ENCODE measurements around the gene PRKCA.

PRKCA gene

DNA sequence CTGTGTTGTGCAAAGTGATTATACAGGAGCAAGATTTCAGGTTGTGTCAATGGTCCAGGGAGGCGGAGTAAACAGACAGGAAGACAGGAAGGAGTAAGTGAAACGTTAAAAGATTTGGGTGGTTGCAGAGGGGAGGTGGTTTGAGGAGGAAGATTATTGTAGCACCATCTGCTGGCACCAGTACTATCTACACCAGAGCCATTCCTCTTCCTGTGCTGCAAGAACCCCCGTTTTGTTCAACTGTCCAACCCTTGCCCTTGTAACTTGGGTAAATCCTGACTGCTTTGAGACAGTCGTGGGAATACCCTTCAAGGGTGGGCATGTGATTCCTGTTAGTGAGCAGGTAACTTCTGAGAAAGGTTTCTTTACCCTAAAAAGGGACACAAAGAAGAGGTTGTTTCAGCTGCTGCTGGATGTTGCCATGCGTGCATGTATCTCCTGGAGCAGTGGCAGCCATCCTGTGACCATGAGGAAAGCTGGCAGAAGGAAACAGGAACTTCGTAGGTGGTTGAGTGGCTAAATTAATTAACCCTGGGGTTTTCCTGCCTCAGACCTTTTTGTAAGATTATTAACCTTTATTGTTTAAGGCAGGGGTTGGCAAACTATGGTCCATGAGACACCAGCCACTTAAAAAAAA lies 124.1 kb downstream of the PRKCA start:
- Histone ChIP-seq H4K20me1 (ENCODE audit: insufficient read depth, low read length, poor library complexity, severe bottlenecking) (no peaks in the 10 kb centered on the region), H2AFZ (ENCODE audit: low read length) (no peak overlapping the region), H3K9ac (ENCODE audit: low read depth, low read length, poor library complexity, severe bottlenecking) (no peak overlapping the region), H3K4me1 (ENCODE audit: insufficient read depth, low read length, poor library complexity, severe bottlenecking) (no peaks in the 10 kb centered on the region), H3K9me3 (ENCODE audit: insufficient read depth, low read depth, low read length) (no peaks in the 10 kb centered on the region), H3K36me3 (ENCODE audit: insufficient read depth, low read length) (no peaks in the 10 kb centered on the region), H3K4me3 (ENCODE audit: low read length, poor library complexity, severe bottlenecking) (no peak overlapping the region), H3F3A (ENCODE audit: low read depth) (no peaks in the 10 kb centered on the region), H3K79me2 (ENCODE audit: insufficient read depth, low read length) (no peaks in the 10 kb centered on the region), H3K4me2 (ENCODE audit: low read depth, low read length, poor library complexity, severe bottlenecking) (no peak overlapping the region), H3K27me3 (ENCODE audit: insufficient read depth, low read length, poor library complexity, severe bottlenecking) (no peaks in the 10 kb centered on the region), H3K9me2 (replicated peaks; ENCODE audit: low read depth, low read length) (no peaks in the 10 kb centered on the region)
- no peak for TF ChIP-seq EZH2phosphoT487 (IDR thresholded peaks at IDR 0.05; ENCODE audit: borderline replicate concordance)
- TF ChIP-seq, protein P1, sequence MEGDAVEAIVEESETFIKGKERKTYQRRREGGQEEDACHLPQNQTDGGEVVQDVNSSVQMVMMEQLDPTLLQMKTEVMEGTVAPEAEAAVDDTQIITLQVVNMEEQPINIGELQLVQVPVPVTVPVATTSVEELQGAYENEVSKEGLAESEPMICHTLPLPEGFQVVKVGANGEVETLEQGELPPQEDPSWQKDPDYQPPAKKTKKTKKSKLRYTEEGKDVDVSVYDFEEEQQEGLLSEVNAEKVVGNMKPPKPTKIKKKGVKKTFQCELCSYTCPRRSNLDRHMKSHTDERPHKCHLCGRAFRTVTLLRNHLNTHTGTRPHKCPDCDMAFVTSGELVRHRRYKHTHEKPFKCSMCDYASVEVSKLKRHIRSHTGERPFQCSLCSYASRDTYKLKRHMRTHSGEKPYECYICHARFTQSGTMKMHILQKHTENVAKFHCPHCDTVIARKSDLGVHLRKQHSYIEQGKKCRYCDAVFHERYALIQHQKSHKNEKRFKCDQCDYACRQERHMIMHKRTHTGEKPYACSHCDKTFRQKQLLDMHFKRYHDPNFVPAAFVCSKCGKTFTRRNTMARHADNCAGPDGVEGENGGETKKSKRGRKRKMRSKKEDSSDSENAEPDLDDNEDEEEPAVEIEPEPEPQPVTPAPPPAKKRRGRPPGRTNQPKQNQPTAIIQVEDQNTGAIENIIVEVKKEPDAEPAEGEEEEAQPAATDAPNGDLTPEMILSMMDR (conservative IDR thresholded peaks at IDR 0.05; ENCODE audit: low read length) = peak; percentile 55

DNA sequence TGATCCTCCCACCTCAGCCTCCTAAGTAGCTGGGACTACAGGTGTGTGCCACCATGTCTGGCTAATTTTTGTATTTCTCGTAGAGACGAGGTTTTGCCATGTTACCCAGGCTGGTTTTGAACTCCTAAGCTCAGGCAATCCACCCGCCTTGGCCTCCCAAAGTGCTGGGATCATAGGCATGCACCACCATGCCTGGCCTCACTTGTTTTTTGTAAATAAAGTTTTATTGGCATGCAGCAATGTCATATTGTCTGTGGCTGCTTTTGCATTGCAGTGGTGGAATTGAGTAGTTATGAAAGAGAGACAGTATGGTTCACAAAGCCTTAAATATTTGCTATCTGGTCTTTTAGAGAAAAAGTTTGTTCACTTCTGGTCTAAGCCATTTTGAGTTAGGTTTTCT lies 124.7 kb downstream of the PRKCA start:
- no peaks in the 10 kb centered on the region for H3K79me2 ChIP-seq (ENCODE audit: insufficient read depth, low read length)

DNA sequence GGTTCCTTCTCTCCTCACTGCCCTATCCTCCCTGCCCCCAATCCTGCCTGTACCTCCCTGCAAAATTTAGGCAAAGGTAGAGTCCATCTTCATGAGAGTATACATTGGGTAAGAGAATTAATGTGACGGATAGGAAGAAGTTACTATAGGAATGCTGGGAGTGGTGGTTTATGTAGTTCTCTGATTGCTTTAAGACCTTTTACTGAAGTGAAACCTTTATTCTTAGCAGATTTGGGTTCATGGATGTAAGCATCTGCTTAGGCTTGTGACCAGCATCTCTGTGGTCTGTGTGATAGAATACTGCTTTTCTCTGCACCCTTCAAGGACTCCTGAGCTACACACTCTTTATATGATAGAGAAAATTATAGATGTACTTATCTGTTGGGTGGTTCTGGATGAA lies 127.3 kb downstream of the PRKCA start:
- Histone ChIP-seq H3K4me2 (ENCODE audit: low read depth, low read length, poor library complexity, severe bottlenecking) (no peak overlapping the region), H3K4me1 (ENCODE audit: insufficient read depth, low read length, poor library complexity, severe bottlenecking) (no peaks in the 10 kb centered on the region), H3K36me3 (ENCODE audit: insufficient read depth, low read length) (no peaks in the 10 kb centered on the region), H3K9me2 (replicated peaks; ENCODE audit: low read depth, low read length) (no peaks in the 10 kb centered on the region), H3K9ac (ENCODE audit: low read depth, low read length, poor library complexity, severe bottlenecking) (no peak overlapping the region), H3K27me3 (ENCODE audit: insufficient read depth, low read length, poor library complexity, severe bottlenecking) (no peaks in the 10 kb centered on the region), H3F3A (ENCODE audit: low read depth) (no peaks in the 10 kb centered on the region), H3K9me3 (ENCODE audit: insufficient read depth, low read depth, low read length) (no peaks in the 10 kb centered on the region), H4K20me1 (ENCODE audit: insufficient read depth, low read length, poor library complexity, severe bottlenecking) (no peaks in the 10 kb centered on the region), H3K79me2 (ENCODE audit: insufficient read depth, low read length) (no peaks in the 10 kb centered on the region), H2AFZ (ENCODE audit: low read length) (no peak overlapping the region), H3K4me3 (ENCODE audit: low read length, poor library complexity, severe bottlenecking) (no peak overlapping the region)
- TF ChIP-seq, protein P1 (conservative IDR thresholded peaks at IDR 0.05; ENCODE audit: low read length) = no peak
- no peak for TF ChIP-seq EZH2phosphoT487 (IDR thresholded peaks at IDR 0.05; ENCODE audit: borderline replicate concordance)

More for the DNA sequence above, 124.7 kb downstream of the PRKCA start:
- Histone ChIP-seq H3K4me1 (ENCODE audit: insufficient read depth, low read length, poor library complexity, severe bottlenecking) (no peaks in the 10 kb centered on the region), H2AFZ (ENCODE audit: low read length) (no peak overlapping the region), H3K9me3 (ENCODE audit: insufficient read depth, low read depth, low read length) (no peaks in the 10 kb centered on the region), H3K27me3 (ENCODE audit: insufficient read depth, low read length, poor library complexity, severe bottlenecking) (no peaks in the 10 kb centered on the region), H3F3A (ENCODE audit: low read depth) (no peaks in the 10 kb centered on the region), H3K9me2 (replicated peaks; ENCODE audit: low read depth, low read length) (no peaks in the 10 kb centered on the region), H3K36me3 (ENCODE audit: insufficient read depth, low read length) (no peaks in the 10 kb centered on the region), H3K4me2 (ENCODE audit: low read depth, low read length, poor library complexity, severe bottlenecking) (no peak overlapping the region), H3K4me3 (ENCODE audit: low read length, poor library complexity, severe bottlenecking) (no peak overlapping the region), H3K9ac (ENCODE audit: low read depth, low read length, poor library complexity, severe bottlenecking) (no peak overlapping the region), H4K20me1 (ENCODE audit: insufficient read depth, low read length, poor library complexity, severe bottlenecking) (no peaks in the 10 kb centered on the region)
- no peak for TF ChIP-seq EZH2phosphoT487 (IDR thresholded peaks at IDR 0.05; ENCODE audit: borderline replicate concordance)
